GM18951 (cell line): ENCODE measurements around the gene MAP4K3.

Experiments used
- POLR2A ChIP-seq: IDR thresholded peaks from 4 replicates; pipeline ENCODE4 v1.6.1; 2011; ENCODE audit warnings: mild to moderate bottlenecking; ENCODE audit not compliant: insufficient read length, insufficient read depth; ENCODE audit errors: extremely low read depth
- in situ Hi-C: fragments of 300-500 bp; cut with MboI; formaldehyde crosslinking; loops from one replicate; pipeline ENCODE4 v1.12.0; 2022; ENCODE audit warnings: low sequenced_read_pairs, mixed read lengths, inconsistent platforms; ENCODE audit not compliant: unreplicated experiment

The MAP4K3 gene

GRCh38 chr2:39411181-39411944 lies 25.7 kb downstream of the MAP4K3 start:
- in situ Hi-C loops, result no loop called here
- TF ChIP-seq POLR2A, result no peak

GRCh38 chr2:39409697-39410389 lies 27.2 kb downstream of the MAP4K3 start:
- in situ Hi-C loops, result no loop called here
- no peak for TF ChIP-seq POLR2A

- TF ChIP-seq POLR2A, result no peak
- in situ Hi-C loops, result no loop called here
Observed at GRCh38 chr2:39408351-39409136, 28.5 kb downstream of the MAP4K3 start.

DNA sequence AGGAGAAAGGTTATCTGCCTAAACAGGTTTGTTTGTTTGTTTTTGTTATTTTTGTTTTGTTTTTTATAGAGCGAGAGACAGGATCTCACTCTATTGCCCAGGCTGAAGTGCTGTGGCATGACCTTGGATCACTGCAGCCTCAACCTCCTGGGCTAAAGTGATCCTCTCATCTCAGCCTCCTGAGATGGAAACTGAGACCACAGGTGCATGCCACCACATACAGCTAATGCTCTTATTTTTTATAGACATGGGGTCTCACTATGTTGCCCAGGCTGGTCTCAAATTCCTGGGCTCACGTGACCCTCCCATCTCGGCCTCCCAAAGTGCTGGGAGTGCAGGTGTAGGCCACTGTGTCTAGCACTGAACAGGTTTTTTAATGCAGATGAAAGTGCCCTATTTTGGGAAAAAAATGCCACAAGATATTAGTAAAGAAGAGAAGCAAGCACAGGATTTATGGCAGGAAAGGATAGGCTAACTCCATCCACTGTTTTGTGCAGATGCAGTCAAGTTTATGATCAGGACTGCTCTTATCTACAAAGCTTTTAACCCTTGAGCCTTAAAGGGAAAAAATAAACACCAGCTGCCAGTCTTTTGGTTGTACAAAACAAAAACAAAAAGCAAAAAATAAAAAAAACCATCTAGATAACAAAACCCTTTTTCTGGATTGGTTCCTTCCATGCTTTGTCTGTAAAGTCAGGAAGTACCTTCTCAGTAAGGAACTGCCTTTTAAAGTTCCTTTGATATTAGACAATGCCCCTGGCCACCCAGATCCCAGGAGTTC lies 29.4 kb downstream of the MAP4K3 start:
- TF ChIP-seq POLR2A, result no peak
- in situ Hi-C loops, result no loop called here

- in situ Hi-C loops, result no loop called here
- TF ChIP-seq POLR2A, result no peak
Observed at GRCh38 chr2:39405364-39405763, 31.7 kb downstream of the MAP4K3 start.

DNA sequence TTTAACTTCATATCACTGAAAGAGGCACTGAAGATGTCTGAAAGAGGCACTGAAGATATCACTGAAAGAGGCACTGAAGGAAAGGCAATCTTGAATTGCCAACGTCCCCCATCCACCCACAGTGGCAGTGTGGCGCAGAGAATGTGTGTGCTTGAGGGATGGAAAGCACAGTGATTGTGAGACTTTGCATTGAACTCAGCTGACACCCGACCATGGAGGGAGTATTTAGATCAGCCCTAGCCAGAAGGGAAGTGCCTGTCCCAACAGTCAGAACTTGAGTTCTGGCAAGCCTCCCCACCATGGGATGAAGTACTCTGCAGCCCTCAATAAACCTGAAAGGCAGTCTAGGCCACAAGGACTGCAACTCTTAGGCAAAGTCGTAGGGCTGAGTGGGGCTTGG lies 33.8 kb downstream of the MAP4K3 start:
- TF ChIP-seq POLR2A, result no peak

DNA sequence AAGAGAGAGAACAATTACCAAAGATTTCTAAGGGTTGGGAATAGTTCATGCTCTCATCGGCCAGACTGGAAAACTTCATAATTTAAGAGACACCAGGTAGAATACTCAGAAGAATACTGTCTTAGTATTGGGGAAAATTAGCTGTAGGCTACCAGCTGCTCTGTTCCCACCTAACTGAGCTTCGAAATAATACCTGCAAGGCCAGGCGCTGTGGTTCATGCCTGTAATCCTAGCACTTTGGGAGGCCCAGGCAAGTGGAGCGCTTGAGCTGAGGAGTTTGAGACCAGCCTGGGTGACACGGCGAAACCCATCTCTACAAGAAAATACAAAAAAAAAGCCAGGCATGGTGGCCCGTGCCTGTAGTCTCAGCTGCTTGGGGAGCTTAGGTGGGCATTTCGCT lies 35.8 kb downstream of the MAP4K3 start:
- in situ Hi-C loops, result no loop called here
- no peak for TF ChIP-seq POLR2A

More for the DNA sequence above, 33.8 kb downstream of the MAP4K3 start:
- in situ Hi-C loops, result no loop called here

- TF ChIP-seq POLR2A, result no peak
- in situ Hi-C loops, result loop anchor here (25.0 kb wide), 1 partner anchor 313 kb away; no protein-coding TSS in a partner anchor
Observed at GRCh38 chr2:39399570-39399969, 37.5 kb downstream of the MAP4K3 start.

GRCh38 chr2:39395313-39395712 lies 41.8 kb downstream of the MAP4K3 start:
- no peak for TF ChIP-seq POLR2A
- in situ Hi-C loops, result loop anchor here (25.0 kb wide), 1 partner anchor 317 kb away; no protein-coding TSS in a partner anchor

- no peak for TF ChIP-seq POLR2A
- in situ Hi-C loops, result loop anchor here (25.0 kb wide), 1 partner anchor 318 kb away; no protein-coding TSS in a partner anchor
Observed at GRCh38 chr2:39394516-39394961, 42.5 kb downstream of the MAP4K3 start.

DNA sequence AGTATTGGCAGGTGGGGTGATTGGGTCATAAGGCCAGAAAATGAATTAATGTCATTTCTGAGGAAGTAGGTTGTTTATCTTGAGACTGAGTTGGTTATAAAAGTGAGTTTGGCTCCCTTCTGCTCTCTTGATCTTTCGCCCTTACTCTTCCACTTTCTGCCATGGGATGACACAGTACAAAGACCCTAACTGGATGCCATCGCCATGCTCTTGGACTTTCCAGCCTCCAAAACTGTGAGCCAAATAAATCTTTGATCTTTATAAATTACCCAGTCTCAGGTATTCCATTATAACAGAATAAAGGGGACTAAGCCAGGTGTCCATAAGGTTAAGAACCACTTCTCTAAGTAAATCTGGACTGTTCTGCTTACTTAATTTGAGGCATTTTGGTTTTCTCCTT lies 44.4 kb downstream of the MAP4K3 start:
- no peak for TF ChIP-seq POLR2A
- in situ Hi-C loops, result loop anchor here (25.0 kb wide), 1 partner anchor 320 kb away; no protein-coding TSS in a partner anchor

GRCh38 chr2:39390216-39390615 lies 46.9 kb downstream of the MAP4K3 start:
- in situ Hi-C loops, result loop anchor here (25.0 kb wide), 1 partner anchor 322 kb away; no protein-coding TSS in a partner anchor
- no peak for TF ChIP-seq POLR2A
